SH-SY5Y (cell line): ENCODE measurements around the gene ASIC4.

ENCODE experiments used
- GATA2 ChIP-seq: IDR thresholded peaks from 2 replicates; pipeline ENCODE4 v1.6.1; 2011; ENCODE audit warnings: mild to moderate bottlenecking, low read depth, low read length
- GATA3 ChIP-seq: IDR thresholded peaks from 2 replicates; pipeline ENCODE4 v1.6.1; 2011; ENCODE audit warnings: low read depth, mild to moderate bottlenecking, low read length, moderate library complexity

- TF ChIP-seq GATA2 (no peak), GATA3 (no peak)
These were observed 38.8 kb downstream of the ASIC4 start for GRCh38 chr2:219553168-219553417.
